H54 (cell line): ENCODE measurements around the gene ACSM4.
"Not testable (repeated sequence)": the region's sequence is repeated elsewhere in the genome, so short reads cannot be mapped to it uniquely, and the experiment has no call there.

Experiments used
- DNase-seq: peaks from one replicate; pipeline ENCODE4 v3.0.0; 2011; ENCODE audit warnings: low spot score, mixed read lengths; ENCODE audit not compliant: insufficient read length
- FAIRE-seq: peaks from 3 replicates; lab custom pipeline; 2011; peaks lifted over from hg19 to GRCh38; lab: Jason Lieb, UNC
- POLR2A ChIP-seq: IDR thresholded peaks from 2 replicates; pipeline ENCODE4 v1.6.1; 2011; ENCODE audit warnings: low read depth, mild to moderate bottlenecking, low read length

The ACSM4 gene

DNA sequence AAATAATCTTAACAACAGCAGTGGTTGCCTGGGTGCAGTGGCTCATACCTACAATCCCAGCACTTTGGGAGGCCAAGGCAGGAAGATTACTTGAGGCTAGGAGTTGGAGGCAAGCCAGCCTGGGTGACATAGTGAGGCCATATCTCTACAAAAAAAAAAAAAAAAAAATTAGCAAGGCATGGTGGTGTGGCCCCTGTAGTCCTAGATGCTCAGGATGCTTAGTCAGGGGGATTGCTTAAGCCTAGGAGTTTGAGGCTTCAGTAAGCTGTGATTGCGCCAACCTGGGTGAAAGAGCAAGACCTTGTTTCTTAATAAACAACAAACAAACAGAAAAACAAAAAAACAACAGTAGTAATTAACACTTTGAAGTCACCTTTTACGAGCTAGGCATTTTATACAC, 642 bp upstream of the ACSM4 start:
- FAIRE-seq, result no peak
- DNase-seq, result no peak
- TF ChIP-seq POLR2A, result no peak

DNA sequence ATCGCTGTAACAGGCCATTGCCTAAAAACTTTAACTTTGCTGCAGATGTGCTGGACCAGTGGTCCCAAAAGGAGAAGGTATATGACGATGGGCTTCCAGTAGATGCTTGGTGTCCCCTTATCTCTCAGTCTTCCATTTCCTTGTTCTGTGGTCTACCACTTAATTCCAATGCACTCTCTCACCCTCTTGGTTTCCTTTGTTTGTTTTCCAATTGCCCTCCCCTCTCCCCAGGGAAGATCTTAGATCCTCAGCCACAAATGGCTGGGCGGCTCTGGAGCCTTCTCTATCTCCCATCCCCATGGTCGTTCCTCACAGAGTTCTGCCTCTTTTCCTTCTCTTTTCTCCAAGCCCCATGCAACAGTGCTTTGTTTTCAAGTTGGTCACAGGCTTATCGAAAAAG, 584 bp downstream of the ACSM4 start:
- no peak for DNase-seq
- no peak for TF ChIP-seq POLR2A
- FAIRE-seq, result no peak

DNA sequence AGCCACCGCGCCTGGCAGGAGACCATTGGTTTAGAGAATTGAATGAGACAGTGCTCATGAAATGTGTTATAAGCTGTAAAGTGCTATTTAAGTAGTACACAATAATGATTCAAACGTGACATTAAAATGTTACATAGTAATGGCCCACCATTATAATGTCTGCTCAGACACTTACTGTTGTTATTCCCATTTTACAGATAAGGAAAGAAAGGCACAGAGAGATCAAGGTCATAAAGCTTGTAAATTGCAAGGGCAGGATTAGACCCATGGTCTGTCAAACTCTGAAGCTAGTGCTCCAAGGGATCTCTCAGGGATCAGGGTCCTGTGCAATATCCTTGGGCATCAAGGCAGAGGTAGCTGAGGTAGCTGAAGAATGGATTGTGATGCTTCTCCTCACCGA, 6.2 kb downstream of the ACSM4 start:
- DNase-seq, result no peak
- TF ChIP-seq POLR2A, result no peak
- no peak for FAIRE-seq

DNA sequence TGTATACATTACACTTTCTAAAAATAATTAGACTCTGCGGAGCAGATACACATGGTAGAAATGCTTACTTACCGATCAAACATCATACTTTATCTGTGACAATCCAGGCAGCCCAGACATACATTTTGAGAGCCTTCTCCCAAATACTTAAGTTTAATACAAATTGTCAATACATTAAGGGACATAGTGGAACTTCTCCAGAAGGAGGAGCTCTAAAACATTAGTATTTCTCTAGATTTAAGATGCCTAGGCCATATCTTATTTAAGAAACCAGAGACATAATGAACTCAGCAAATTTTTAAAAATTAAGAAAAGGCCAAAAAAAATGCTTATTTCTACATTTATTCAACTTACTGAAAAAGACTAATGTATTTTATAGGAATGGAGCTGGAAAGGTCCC, 16.1 kb downstream of the ACSM4 start:
- TF ChIP-seq POLR2A, result no peak
- DNase-seq, result no peak
- no peak for FAIRE-seq

DNA sequence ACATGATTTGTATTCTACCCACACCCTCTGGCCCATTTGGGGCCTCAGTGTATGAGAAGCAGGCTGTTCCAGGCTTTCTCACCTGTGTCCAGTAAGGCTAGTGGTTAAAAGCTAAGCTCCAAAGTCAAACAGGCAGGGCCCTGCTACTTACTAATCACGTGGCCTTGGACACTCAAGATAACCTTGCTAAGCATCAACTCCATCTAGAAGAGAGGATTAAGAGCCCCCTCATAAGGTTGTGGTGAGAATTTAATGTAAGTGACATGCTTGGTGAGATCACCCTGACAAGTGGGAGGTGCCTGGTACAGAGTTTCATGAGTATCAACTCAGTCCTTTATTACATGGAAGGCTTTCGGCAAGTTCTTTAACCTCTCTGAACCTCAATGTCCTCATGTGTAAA, 17.8 kb downstream of the ACSM4 start:
- TF ChIP-seq POLR2A, result no peak
- DNase-seq (no peak), FAIRE-seq (no peak)

DNA sequence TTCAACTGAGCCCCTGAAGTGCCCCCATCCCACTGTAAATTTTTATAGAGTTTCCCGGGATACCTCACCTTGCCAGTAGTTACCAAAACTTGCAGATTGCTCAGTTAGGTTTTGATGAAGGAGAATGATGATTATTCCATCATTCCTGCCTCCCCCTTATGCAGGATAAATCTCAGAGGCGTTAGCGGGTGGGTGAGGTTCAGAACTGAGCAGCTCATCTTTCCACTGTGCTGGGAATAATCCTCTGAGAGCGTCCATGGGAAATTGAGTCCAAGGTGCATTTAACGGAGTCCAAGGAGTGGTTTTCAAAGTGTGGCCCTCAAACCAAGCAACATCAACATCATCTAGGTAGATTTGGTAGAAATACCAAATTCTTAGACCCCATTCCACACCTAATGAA, 18.7 kb downstream of the ACSM4 start:
- FAIRE-seq, result no peak
- no peak for DNase-seq
- TF ChIP-seq POLR2A, result no peak

DNA sequence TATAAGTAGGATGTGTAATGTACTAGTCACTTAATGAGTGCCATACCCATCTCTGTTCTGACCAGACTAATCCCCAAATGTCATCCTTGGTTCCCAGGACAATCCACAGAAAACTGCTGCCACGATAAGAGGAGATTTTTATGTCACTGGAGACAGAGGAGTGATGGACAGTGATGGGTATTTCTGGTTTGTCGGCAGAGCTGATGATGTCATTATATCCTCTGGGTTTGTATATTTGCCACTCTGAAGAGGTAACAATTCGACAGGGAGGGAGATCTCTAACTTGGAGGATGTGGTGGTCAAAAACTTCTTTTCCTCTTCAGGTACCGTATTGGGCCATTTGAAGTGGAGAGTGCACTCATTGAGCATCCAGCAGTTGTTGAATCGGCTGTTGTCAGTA, 20.3 kb downstream of the ACSM4 start:
- FAIRE-seq, result no peak
- TF ChIP-seq POLR2A, result no peak
- no peak for DNase-seq

DNA sequence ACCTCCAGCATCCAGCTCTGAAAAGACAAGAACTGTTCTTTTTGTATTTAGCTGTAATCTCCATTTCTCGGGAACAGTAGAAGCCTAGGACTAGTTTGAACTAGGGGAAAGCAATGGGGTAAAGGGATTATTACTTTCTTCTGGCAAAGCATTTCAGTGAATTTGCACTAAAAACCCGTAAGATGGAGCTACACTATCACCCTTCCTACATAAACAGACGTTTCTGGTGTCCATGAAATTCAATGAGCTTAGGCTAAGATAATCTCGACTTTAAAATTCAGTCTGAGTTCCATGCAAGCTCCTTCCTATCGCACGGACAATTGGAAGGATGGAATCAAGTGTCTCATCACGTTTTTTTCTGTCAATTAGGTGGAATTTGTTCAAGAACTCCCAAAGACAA, 24.0 kb downstream of the ACSM4 start:
- no peak for DNase-seq
- no peak for FAIRE-seq
- TF ChIP-seq POLR2A, result no peak

DNA sequence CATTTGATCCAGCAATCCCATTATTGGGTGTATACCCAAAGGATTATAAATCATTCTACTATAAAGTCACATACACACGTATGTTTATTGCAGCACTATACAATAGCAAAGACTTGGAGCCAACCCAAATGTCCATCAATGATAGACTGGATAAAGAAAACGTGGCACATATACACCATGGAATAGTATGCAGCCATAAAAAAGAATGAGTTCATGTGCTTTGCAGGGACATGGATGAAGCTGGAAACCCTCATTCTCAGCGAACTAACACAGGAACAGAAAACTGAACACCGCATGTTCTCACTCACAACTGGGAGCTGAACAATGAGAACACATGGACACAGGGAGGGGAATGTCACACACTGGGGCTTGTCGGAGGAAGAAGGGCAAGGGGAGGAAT, 33.9 kb downstream of the ACSM4 start:
- FAIRE-seq, DNase-seq: not testable (repeated sequence)

DNA sequence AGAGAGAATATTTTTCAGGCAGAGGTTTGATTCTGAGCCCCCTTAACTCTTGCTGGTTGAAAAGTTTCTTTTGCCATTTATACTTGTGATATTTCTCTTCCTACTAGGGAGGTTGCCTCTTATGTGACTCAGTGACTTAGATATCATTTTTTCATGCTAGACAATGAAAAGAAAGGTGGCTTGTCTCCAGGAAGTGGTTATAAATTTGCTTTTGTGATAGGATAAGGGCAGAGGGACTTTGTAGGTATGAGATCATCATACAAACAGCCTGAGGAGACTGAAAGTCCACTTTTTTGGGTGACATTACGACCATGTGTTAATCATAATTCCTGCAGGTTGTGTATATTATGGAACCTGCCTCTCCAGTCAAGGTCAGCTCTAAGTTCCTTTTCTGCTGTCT, 35.8 kb downstream of the ACSM4 start:
- FAIRE-seq (no peak), DNase-seq (no peak)
- no peak for TF ChIP-seq POLR2A

DNA sequence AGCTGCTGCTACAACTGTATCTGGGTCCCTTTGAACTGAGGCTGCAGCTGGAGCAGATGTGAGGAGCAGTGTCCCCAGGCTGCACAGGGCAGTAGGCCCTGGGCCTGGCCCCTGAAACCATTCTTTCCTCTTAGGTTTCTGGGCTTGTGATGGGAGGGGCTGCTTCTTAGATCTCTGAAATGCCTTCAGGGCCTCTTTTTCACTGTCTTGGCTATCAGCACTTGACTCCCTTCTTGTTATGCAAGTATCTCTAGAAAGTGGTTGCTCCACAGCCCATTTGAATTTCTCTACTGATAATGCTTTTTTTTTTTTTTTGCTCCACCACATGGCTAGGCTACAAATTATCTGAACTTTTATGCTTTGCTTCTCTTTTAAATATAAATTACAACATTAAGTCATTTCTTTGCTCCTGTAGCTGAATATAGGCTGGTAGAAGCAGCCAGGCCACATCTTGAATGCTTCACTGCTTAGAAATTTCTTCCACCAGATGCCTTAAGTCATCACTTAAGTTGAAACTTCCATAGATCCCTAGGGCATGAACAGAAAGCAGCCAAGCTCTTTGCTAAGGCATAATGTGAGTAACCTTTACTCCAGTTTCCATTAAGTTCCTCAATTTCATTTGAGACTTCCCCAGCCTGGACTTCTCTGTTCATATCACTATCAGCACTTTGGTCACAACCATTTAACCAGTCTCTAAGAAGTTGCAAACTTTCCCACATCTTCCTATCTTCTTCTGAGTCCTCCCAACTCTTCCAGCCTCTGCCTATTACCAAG, 41.1 kb downstream of the ACSM4 start:
- FAIRE-seq (no peak), DNase-seq (no peak)
- no peak for TF ChIP-seq POLR2A

DNA sequence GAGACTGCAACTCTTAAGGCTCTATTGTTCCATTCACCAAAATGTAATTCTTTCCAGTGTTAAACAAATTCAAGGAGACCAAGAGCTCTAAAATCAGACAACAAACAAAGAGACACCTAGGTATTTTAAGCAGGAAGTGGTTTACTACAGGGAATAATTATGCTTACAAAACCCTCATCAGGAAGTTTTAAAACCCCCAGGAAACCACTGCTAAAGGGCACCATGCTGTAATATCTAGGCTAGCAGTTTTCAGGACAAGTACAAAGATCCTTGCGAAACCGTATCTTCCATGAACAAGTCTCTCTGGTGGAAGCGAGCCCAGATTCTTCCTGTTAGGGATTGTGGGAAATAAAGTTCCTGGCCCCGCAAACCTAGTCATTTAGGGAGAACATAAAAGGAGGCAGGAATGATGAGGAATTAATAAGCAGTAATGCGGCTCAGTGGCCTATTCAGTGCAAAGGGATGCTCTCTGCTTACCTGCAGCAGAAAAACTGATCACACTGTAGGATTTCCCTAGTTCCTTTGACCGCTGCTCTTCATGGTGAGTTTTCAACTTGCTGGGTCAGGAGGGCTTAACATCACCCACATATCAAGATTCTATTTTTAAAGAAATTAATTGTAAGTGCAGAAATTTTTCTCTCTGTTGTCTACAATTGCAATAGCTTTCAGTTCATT, 42.8 kb downstream of the ACSM4 start:
- no peak for TF ChIP-seq POLR2A
- FAIRE-seq (no peak), DNase-seq (no peak)

DNA sequence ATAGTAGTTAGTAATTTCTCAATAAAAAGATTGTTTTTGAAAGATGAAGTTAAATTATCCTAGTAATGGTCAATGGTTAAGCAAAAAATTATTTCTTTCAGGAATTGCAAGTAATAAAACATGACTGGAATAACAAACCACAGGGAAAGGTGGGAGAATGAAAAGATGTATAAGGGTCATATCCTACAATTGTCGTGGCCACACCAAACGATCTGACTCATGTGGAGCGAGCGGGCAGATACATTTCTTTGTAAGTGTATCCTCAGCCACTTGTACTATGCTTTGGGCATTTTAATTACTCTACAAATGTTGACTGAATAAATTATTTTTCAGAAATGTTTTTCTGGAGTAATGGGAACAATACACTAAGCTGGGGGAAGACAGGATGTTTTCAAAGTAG, 45.5 kb downstream of the ACSM4 start:
- FAIRE-seq (no peak), DNase-seq (no peak)
- no peak for TF ChIP-seq POLR2A

DNA sequence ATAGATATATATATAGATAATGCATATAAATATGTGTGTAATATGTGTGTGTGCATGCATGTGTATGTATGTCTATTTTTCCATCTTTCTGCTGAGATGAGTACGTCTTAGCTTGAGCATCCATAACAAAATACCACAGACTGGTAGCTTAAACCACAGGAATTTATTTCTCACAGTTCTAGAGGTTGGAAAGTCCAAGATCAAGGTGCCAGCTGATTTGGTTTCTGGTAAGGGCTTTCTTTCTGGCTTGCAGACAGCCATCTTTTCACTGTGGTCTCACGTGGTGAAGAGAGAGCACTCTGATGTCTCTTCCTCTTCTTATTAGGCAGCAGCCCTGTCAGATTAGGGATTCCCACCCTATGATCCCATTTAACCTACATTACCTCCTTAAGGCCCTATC, 47.3 kb downstream of the ACSM4 start:
- no peak for FAIRE-seq
- TF ChIP-seq POLR2A, result no peak
- no peak for DNase-seq

DNA sequence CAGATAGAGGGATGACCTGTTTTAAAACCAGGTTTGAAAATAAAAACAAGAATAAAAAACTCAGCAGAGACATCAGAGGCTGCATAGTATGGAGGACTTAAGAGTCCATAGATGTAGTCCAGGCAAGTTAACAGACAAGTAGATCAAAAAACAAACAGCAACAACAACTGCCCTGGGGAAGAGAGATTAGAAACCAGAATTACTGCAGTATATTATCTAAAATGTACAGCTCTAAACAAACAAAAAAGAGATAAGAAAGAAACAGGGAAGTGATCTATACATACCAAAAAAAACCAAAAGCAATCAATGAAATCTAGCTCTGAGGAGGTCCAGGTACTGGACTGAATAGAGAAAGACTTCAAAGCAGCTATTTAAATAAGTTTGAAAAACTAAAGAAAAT, 48.8 kb downstream of the ACSM4 start:
- TF ChIP-seq POLR2A, result no peak
- DNase-seq, result no peak
- FAIRE-seq, result no peak
